Vagina (tissue), 2 donors: Measurements from ENCODE around the gene IRX5.

ENCODE experiments used
- CTCF ChIP-seq, 3 experiments: fragments of 450-650 bp in 2 of 3; fragments of 200-600 bp in 1 of 3; sonication (generic) in 1 of 3; IDR thresholded peaks; one replicate each; pipeline ENCODE4 v1.5.1; 2017 to 2019; ENCODE audit warnings: antibody characterized with exemption in 3 of 3, mild to moderate bottlenecking in 2 of 3, moderate library complexity in 2 of 3
- POLR2A ChIP-seq, 2 donors: fragments of 450-650 bp; IDR thresholded peaks; one replicate each; pipeline ENCODE4 v1.6.1; 2017; ENCODE audit warnings: antibody characterized with exemption in 2 of 2, mild to moderate bottlenecking in 2 of 2, moderate library complexity in 2 of 2
- POLR2AphosphoS5 ChIP-seq, 2 donors: sonication (generic); formaldehyde crosslinking; IDR thresholded peaks; one replicate each; pipeline ENCODE4 v1.9.0; 2017; ENCODE audit warnings: antibody characterized with exemption in 2 of 2, mild to moderate bottlenecking in 2 of 2, low read depth in 1 of 2; ENCODE audit not compliant: insufficient read depth in 1 of 2

- TF ChIP-seq CTCF (IDR thresholded peaks at IDR 0.05) (no peak), POLR2A (IDR thresholded peaks at IDR 0.05) (no peak), POLR2AphosphoS5 (IDR thresholded peaks at IDR 0.05; ENCODE audit: insufficient read depth in 1 of 2, low read depth in 1 of 2) (no peak)
Measured at GRCh38 chr16:54957403-54958166, 26.9 kb downstream of the IRX5 start.
